Esophagus muscularis mucosa (tissue), 4 donors: ENCODE data around the gene GLIS1. TPM values are rescaled to one million over a fixed set of nuclear protein-coding genes. Genes with fewer than 3 reads are reported as not detected.

Source experiments
- DNase-seq: peaks from one replicate; pipeline ENCODE4 v3.0.0-alpha.2; 2017; ENCODE audit errors: extremely low spot score
- H3K27ac ChIP-seq, 4 donors: fragments of 200-600 bp; sonication (generic); replicated peaks in 1 of 4; 1 replicate in 3 of 4; 2 replicates in 1 of 4; pipeline ENCODE4 v1.5.1; 2016 to 2019; ENCODE audit warnings: mild to moderate bottlenecking in 1 of 4
- H3K27me3 ChIP-seq, 4 donors: fragments of 200-600 bp; sonication (generic); one replicate each; pipeline versions ENCODE4 v1.5.1 to v1.6.0; 2016 to 2019
- H3K36me3 ChIP-seq, 4 donors: fragments of 200-600 bp; sonication (generic); one replicate each; pipeline ENCODE4 v1.5.1; 2016 to 2019
- H3K4me1 ChIP-seq, 4 donors: fragments of 200-600 bp; sonication (generic); one replicate each; pipeline ENCODE4 v1.5.1; 2016 to 2019
- H3K4me3 ChIP-seq, 4 donors: fragments of 200-600 bp; sonication (generic); 1 replicate in 2 of 4; 2 replicates in 2 of 4; pipeline ENCODE4 v1.5.1; 2016 to 2019; ENCODE audit warnings: mild to moderate bottlenecking in 4 of 4, moderate library complexity in 1 of 4
- H3K9me3 ChIP-seq, 4 donors: fragments of 200-600 bp; sonication (generic); 1 replicate in 3 of 4; 2 replicates in 1 of 4; pipeline ENCODE4 v1.5.1; 2016 to 2019
- CTCF ChIP-seq, 3 experiments: fragments of 200-600 bp in 2 of 3; fragments of 450-650 bp in 1 of 3; sonication (generic) in 2 of 3; IDR thresholded peaks; one replicate each; pipeline ENCODE4 v1.5.1; 2017 to 2019; ENCODE audit warnings: antibody characterized with exemption in 3 of 3, mild to moderate bottlenecking in 2 of 3, moderate library complexity in 1 of 3
- EP300 ChIP-seq: sonication (generic); formaldehyde crosslinking; IDR thresholded peaks from one replicate; pipeline ENCODE4 v1.6.1; 2017; ENCODE audit warnings: antibody characterized with exemption
- POLR2A ChIP-seq: fragments of 450-650 bp; IDR thresholded peaks from one replicate; pipeline ENCODE4 v1.6.1; 2017; ENCODE audit warnings: antibody characterized with exemption, moderate library complexity, mild to moderate bottlenecking, low read depth
- POLR2AphosphoS5 ChIP-seq, 2 donors: sonication (generic); formaldehyde crosslinking; IDR thresholded peaks; one replicate each; pipeline ENCODE4 v1.6.1; 2017; ENCODE audit warnings: antibody characterized with exemption in 2 of 2
- WGBS: methylation state at CpG from one replicate; pipeline ENCODE4 v1.1.5; 2018; 5-methylcytosine and 5-hydroxymethylcytosine counted together
- intact Hi-C: fragments of 100-400 bp; cut with DNase I; formaldehyde crosslinking; loops from one replicate; pipeline ENCODE4 v1.15.1; 2023
- total RNA-seq, 4 donors: library from RNA; depleted of rRNA; stranded (reverse); fragments of >200 nt; gene quantifications; one replicate each; pipeline versions ENCODE4 v1.1.0 to v1.2.1, GENCODE V29; 2016

Gene GLIS1
- total RNA-seq, 4 donors from 2014 or later = 0.17 to 0.42 TPM; not detected in 2

GRCh38 chr1:53601031-53601745, 137.8 kb downstream of the GLIS1 start:
- H3K27ac ChIP-seq = no peak overlapping the region
- no peaks in the 10 kb centered on the region for H3K4me1 ChIP-seq
- 89% methylated on average over 11 of the region's 11 CpGs for WGBS
- H3K36me3 ChIP-seq = no peaks in the 10 kb centered on the region
- no peak for DNase-seq
- no peaks in the 10 kb centered on the region for H3K9me3 ChIP-seq
- no peak for TF ChIP-seq POLR2AphosphoS5 (IDR thresholded peaks at IDR 0.05)
- no peak for TF ChIP-seq CTCF (IDR thresholded peaks at IDR 0.05)
- TF ChIP-seq EP300 = no peak
- no peak for TF ChIP-seq POLR2A
- intact Hi-C loops = no loop called here
- no peaks in the 10 kb centered on the region for H3K27me3 ChIP-seq
- H3K4me3 ChIP-seq = no peak overlapping the region

GRCh38 chr1:53600561-53600960, 138.4 kb downstream of the GLIS1 start:
- DNase-seq = no peak
- H3K27me3 ChIP-seq = peaks cover 0 to 5% (median 0%) of the 10 kb centered on the region in 4 donors
- H3K4me1 ChIP-seq = no peaks in the 10 kb centered on the region
- TF ChIP-seq EP300 (no peak), POLR2A (no peak), POLR2AphosphoS5 (IDR thresholded peaks at IDR 0.05) (no peak), CTCF (IDR thresholded peaks at IDR 0.05) (no peak)
- H3K36me3 ChIP-seq = no peaks in the 10 kb centered on the region
- H3K27ac ChIP-seq = no peak overlapping the region
- intact Hi-C loops = no loop called here
- 77% methylated on average over 8 of the region's 8 CpGs for WGBS
- H3K4me3 ChIP-seq = no peak overlapping the region
- H3K9me3 ChIP-seq = no peaks in the 10 kb centered on the region

- Histone ChIP-seq H3K27me3 (peaks cover 0 to 9% (median 0%) of the 10 kb centered on the region in 4 donors), H3K27ac (no peak overlapping the region), H3K4me1 (no peaks in the 10 kb centered on the region), H3K36me3 (no peaks in the 10 kb centered on the region), H3K4me3 (no peak overlapping the region), H3K9me3 (no peaks in the 10 kb centered on the region)
- intact Hi-C loops = no loop called here
- no CpG with 5 or more reads among the region's 5 CpGs for WGBS
- TF ChIP-seq POLR2AphosphoS5 (IDR thresholded peaks at IDR 0.05) (no peak), POLR2A (no peak), EP300 (no peak), CTCF (IDR thresholded peaks at IDR 0.05) (no peak)
- no peak for DNase-seq
Measured at GRCh38 chr1:53600001-53600400, 139.0 kb downstream of the GLIS1 start.

- Histone ChIP-seq H3K36me3 (no peaks in the 10 kb centered on the region), H3K4me1 (no peaks in the 10 kb centered on the region), H3K27me3 (peaks cover 0 to 14% (median 0%) of the 10 kb centered on the region in 4 donors), H3K27ac (no peak overlapping the region), H3K4me3 (no peak overlapping the region), H3K9me3 (no peaks in the 10 kb centered on the region)
- intact Hi-C loops = no loop called here
- DNase-seq = no peak
- 93% methylated on average over 4 of the region's 4 CpGs for WGBS
- TF ChIP-seq CTCF (IDR thresholded peaks at IDR 0.05) (no peak), EP300 (no peak), POLR2AphosphoS5 (IDR thresholded peaks at IDR 0.05) (no peak), POLR2A (no peak)
Measured at GRCh38 chr1:53599481-53599880, 139.5 kb downstream of the GLIS1 start.

GRCh38 chr1:53598966-53599365, 140.0 kb downstream of the GLIS1 start:
- peaks cover 0 to 18% (median 0%) of the 10 kb centered on the region in 4 donors for H3K27me3 ChIP-seq
- no peaks in the 10 kb centered on the region for H3K4me1 ChIP-seq
- H3K4me3 ChIP-seq = no peak overlapping the region
- no peak for DNase-seq
- no peak overlapping the region for H3K27ac ChIP-seq
- no peaks in the 10 kb centered on the region for H3K36me3 ChIP-seq
- WGBS = 85% methylated on average over 4 of the region's 4 CpGs
- intact Hi-C loops = no loop called here
- H3K9me3 ChIP-seq = no peaks in the 10 kb centered on the region
- TF ChIP-seq EP300 = no peak
